CD4-positive, alpha-beta T cell treated with Interleukin-15 for 4 hours (primary cell): ENCODE measurements around the gene SPEF2.
A peak's percentile ranks its signal among the peaks of the same experiment; 100 is the strongest.

Source experiments
- DNase-seq: peaks from one replicate; pipeline ENCODE4 v3.0.0-alpha.2; 2020; ENCODE audit warnings: low spot score

SPEF2 gene

DNA sequence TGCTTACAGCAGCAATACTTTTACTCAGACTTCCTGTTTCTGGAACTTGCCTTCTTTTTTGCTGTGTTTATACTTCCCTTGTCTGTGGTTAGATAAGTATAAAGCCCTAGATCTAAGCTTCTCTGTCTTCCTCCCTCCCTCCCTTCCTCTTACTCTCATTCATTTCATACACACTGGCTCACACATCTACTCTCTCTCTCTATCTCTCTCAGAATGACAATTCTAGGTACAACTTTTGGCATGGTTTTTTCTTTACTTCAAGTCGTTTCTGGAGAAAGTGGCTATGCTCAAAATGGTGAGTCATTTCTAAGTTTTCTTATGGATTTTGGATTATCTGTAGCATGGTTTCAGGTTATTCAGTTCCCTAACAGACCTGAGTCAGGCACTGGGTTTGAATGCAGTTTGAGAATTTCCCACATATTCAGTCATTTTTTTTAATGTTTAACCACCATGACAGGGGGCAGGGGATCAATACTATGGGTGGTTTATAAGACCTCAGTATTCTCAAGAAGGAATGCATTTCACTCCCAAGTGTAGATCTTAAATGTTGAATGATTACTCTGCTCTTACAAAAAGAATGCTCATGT lies 239.2 kb downstream of the SPEF2 start, which contains the start of gene IL7R:
TSS of gene IL7R (plus strand) at position 127 of the 587 bp plus-strand sequence. CDS start at position 214, 87 bp downstream.
- peak; percentile 86 for DNase-seq

DNA sequence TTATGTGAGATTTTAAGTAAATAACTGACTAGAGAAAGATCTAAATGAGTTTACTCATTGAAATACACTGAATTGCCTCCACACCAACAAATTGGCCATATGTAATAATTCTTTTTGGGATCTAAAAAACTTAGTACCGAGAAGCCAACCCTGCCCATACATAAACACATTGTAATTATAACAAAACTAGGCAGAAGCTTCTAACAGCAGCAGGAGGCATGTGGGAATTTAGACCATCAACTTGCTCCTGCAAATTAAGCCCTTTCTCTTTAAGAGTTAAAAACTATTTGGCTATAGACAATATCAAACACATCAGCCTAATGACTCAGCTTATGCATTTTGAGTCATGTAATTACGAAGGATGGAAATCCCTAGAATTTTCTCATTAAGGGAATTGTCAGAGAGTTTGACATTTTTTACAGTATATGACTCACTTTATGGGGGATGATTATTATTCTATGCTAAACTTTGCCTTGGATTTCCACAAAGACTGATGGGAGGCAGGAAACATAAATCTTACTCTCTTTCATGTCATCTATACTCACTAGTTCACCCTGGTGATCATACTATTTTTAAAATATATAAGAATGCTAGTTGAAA lies 240.0 kb downstream of the SPEF2 start:
- peak; percentile 79 for DNase-seq

DNA sequence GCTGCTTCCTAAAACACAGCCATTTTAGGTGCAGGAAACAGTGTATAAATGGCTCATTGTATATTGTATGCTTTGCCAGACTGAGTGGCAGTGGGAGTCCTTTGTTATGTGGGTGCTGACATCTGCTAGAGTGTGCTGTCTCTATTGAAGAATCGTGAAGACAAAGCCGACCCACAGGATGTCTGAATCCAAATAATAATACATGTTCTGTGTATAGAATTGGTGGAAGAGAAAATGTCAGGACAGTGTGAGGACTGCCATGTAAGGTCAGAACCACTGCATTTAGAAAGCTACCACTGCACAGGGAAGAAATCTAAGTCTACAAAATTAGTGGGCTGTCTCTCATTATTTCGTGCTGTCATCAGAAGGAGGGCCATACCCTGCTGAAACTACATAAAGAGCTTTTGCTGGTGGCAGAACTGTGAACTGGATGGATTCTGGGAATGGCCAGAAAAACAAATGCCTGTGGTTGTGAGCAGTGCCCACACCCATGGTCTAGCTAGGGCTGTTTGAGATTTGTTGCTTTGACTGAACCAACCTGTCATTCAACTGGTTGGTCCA lies 241.5 kb downstream of the SPEF2 start:
- DNase-seq: peak; percentile 80

DNA sequence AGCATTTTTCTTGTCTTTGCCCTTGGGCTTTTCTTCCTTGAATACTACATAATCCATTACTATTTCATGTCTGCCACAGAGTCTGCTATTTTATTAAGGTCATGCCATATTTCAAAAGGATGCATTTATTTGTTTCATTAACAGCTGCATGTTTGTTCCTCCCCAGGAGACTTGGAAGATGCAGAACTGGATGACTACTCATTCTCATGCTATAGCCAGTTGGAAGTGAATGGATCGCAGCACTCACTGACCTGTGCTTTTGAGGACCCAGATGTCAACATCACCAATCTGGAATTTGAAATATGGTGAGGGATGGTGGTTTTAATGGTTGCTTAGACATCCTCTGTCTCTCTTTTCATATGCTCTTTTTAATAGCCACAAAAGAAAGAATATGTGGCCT lies 243.0 kb downstream of the SPEF2 start:
- no peak for DNase-seq

DNA sequence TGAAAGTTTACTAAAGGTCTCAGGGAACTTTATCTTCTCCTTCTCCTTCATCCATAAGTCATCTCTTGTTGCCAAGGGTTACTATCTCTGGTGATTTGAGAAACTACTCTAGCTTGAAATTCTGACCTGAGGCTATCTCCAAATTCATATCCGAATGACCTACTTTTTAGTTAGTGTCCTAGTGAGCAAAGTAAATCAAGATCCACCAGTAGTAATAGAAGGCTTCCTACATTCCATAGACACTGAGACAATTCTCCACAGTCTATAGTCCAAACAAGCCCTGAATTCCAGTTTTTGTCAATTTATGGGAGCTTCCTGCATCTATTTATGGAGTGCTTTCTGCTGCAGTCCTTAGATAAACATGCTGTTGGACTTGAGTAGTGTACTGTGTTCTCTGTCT lies 244.1 kb downstream of the SPEF2 start:
- no peak for DNase-seq

DNA sequence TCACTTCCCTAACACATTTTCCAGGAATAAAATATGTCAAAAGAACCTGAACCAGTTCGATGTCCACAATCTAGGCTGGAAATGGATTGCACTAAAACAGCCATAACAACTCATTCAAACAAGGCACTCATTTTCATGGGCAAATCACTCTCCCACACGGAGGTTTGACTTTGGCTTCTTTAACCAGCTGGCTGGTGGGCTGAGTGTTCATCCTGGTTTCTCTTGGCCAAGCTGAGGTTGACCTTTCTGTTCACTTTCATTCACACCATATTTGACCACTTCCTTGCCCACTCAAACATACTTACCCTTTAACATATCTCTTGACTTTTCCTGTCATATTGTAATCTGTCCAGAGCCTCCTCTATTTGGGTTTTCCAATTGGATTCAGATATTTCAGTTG lies 244.5 kb downstream of the SPEF2 start:
- DNase-seq: no peak

DNA sequence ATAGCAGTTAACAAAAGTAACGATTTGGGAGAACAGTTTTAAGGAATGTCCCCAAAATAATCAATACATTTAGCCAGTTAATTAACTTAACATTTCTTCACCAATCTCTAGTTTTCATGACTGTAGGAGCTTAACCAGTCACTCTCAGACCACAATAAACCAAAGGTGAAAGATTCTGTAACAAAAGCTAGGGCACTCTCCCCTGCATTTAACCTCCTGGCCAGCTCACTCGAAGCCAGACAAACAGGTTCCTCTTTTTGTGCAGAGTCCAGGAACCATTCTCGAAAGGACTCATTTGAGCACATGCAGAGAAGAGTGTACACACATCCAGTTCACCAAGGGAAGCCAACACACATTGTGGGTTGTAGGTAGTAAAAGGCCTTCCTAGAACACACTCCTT lies 245.5 kb downstream of the SPEF2 start:
- no peak for DNase-seq
